ENCODE measurements around the gene RMP24.
"Not testable (repeated sequence)": the region's sequence is repeated elsewhere in the genome, so short reads cannot be mapped to it uniquely, and the experiment has no call there.

The RMP24 gene

GRCh38 chr18:35972197-35973000 lies at the start of gene RMP24:
RMP24 (plus strand) TSS chr18:35972679.
- no peak for FAIRE-seq

GRCh38 chr18:35923939-35924684 lies 48.4 kb upstream of the RMP24 start:
- no peak for FAIRE-seq

- no peak for FAIRE-seq
These were observed 45.6 kb upstream of the RMP24 start for GRCh38 chr18:35926884-35927283.

- FAIRE-seq: no peak
These were observed 45.0 kb upstream of the RMP24 start for GRCh38 chr18:35927430-35927829.

- no peak for FAIRE-seq
These were observed 38.5 kb upstream of the RMP24 start for GRCh38 chr18:35933982-35934381.

- FAIRE-seq: no peak
These were observed 37.6 kb upstream of the RMP24 start for GRCh38 chr18:35934891-35935290.

- no peak for FAIRE-seq
These were observed 36.7 kb upstream of the RMP24 start for GRCh38 chr18:35935805-35936204.

GRCh38 chr18:35936951-35937350 lies 35.5 kb upstream of the RMP24 start:
- no peak for FAIRE-seq

- no peak for FAIRE-seq
These were observed 34.3 kb upstream of the RMP24 start for GRCh38 chr18:35938158-35938557.

GRCh38 chr18:35938562-35938961 lies 33.9 kb upstream of the RMP24 start:
- no peak for FAIRE-seq

- FAIRE-seq: no peak
These were observed 33.3 kb upstream of the RMP24 start for GRCh38 chr18:35939138-35939537.

GRCh38 chr18:35941299-35941698 lies 31.2 kb upstream of the RMP24 start:
- FAIRE-seq: no peak

GRCh38 chr18:35942133-35942532 lies 30.3 kb upstream of the RMP24 start:
- no peak for FAIRE-seq

- no peak for FAIRE-seq
These were observed 29.8 kb upstream of the RMP24 start for GRCh38 chr18:35942661-35943060.

- FAIRE-seq: no peak
These were observed 24.4 kb upstream of the RMP24 start for GRCh38 chr18:35948080-35948479.

- no peak for FAIRE-seq
These were observed 23.4 kb upstream of the RMP24 start for GRCh38 chr18:35949090-35949489.

- FAIRE-seq: no peak
These were observed 22.4 kb upstream of the RMP24 start for GRCh38 chr18:35949903-35950627.

GRCh38 chr18:35950628-35950982 lies 21.9 kb upstream of the RMP24 start:
- no peak for FAIRE-seq

GRCh38 chr18:35953688-35954087 lies 18.8 kb upstream of the RMP24 start:
- FAIRE-seq: no peak

GRCh38 chr18:35956226-35956625 lies 16.3 kb upstream of the RMP24 start:
- no peak for FAIRE-seq

GRCh38 chr18:35962320-35962719 lies 10.2 kb upstream of the RMP24 start:
- no peak for FAIRE-seq

GRCh38 chr18:35964319-35964718 lies 8.2 kb upstream of the RMP24 start:
- FAIRE-seq: no peak

- FAIRE-seq: not testable (repeated sequence)
These were observed 4.6 kb upstream of the RMP24 start for GRCh38 chr18:35967866-35968265.

Data from TTC549 (cell line).